ENCODE data around the gene MYO1D. TPM values are rescaled to one million over a fixed set of nuclear protein-coding genes. Genes with fewer than 3 reads are reported as not detected.

Gene MYO1D
- total RNA-seq, 4 donors from 2014 or later = 70.5 to 92.3 (median 72.7) TPM

GRCh38 chr17:32917842-32918241, 40.9 kb upstream of the MYO1D start:
- no peak for DNase-seq (ENCODE audit: low spot score in 2 of 2)
- Histone ChIP-seq H3K4me1 (peaks cover under 1% of the 10 kb centered on the region), H3K27me3 (no peaks in the 10 kb centered on the region), H3K36me3 (no peaks in the 10 kb centered on the region), H3K4me3 (no peak overlapping the region), H3K9me3 (no peaks in the 10 kb centered on the region), H3K27ac (no peak overlapping the region)
- TF ChIP-seq CTCF (IDR thresholded peaks at IDR 0.05) (no peak), POLR2AphosphoS5 (IDR thresholded peaks at IDR 0.05) (no peak), EP300 (IDR thresholded peaks at IDR 0.05) (no peak), POLR2A (IDR thresholded peaks at IDR 0.05) (no peak)
- 83% methylated on average over 5 of the region's 5 CpGs for WGBS

GRCh38 chr17:32917081-32917480, 40.2 kb upstream of the MYO1D start:
- no peak for TF ChIP-seq POLR2A (IDR thresholded peaks at IDR 0.05)
- no peak for TF ChIP-seq EP300 (IDR thresholded peaks at IDR 0.05)
- no peak for TF ChIP-seq POLR2AphosphoS5 (IDR thresholded peaks at IDR 0.05)
- no peak for TF ChIP-seq CTCF (IDR thresholded peaks at IDR 0.05)
- Histone ChIP-seq H3K27me3 (no peaks in the 10 kb centered on the region), H3K9me3 (no peaks in the 10 kb centered on the region), H3K4me1 (peaks cover 8% of the 10 kb centered on the region), H3K36me3 (no peaks in the 10 kb centered on the region), H3K27ac (no peak overlapping the region), H3K4me3 (no peak overlapping the region)
- no peak for DNase-seq (ENCODE audit: low spot score in 2 of 2)

- Histone ChIP-seq H3K4me3 (no peak overlapping the region), H3K27ac (no peak overlapping the region), H3K36me3 (no peaks in the 10 kb centered on the region), H3K4me1 (peaks cover 11% of the 10 kb centered on the region), H3K27me3 (no peaks in the 10 kb centered on the region), H3K9me3 (no peaks in the 10 kb centered on the region)
- no peak for DNase-seq (ENCODE audit: low spot score in 2 of 2)
- WGBS = 92% methylated on average over 3 of the region's 3 CpGs
- TF ChIP-seq POLR2AphosphoS5 (IDR thresholded peaks at IDR 0.05) (no peak), CTCF (IDR thresholded peaks at IDR 0.05) (no peak), POLR2A (IDR thresholded peaks at IDR 0.05) (no peak), EP300 (IDR thresholded peaks at IDR 0.05) (no peak)
Measured at GRCh38 chr17:32916134-32916533, 39.2 kb upstream of the MYO1D start.

- Histone ChIP-seq H3K9me3 (no peaks in the 10 kb centered on the region), H3K27ac (no peak overlapping the region), H3K27me3 (no peaks in the 10 kb centered on the region), H3K4me3 (no peak overlapping the region), H3K4me1 (peaks cover 11% of the 10 kb centered on the region), H3K36me3 (no peaks in the 10 kb centered on the region)
- WGBS = 67% methylated on average over 2 of the region's 2 CpGs
- TF ChIP-seq POLR2AphosphoS5 (IDR thresholded peaks at IDR 0.05) (no peak), POLR2A (IDR thresholded peaks at IDR 0.05) (no peak), CTCF (IDR thresholded peaks at IDR 0.05) (no peak), EP300 (IDR thresholded peaks at IDR 0.05) (no peak)
- no peak for DNase-seq (ENCODE audit: low spot score in 2 of 2)
Measured at GRCh38 chr17:32915245-32915644, 38.3 kb upstream of the MYO1D start.

GRCh38 chr17:32914181-32914580, 37.3 kb upstream of the MYO1D start:
- no peak overlapping the region for H3K4me3 ChIP-seq
- no peak for DNase-seq (ENCODE audit: low spot score in 2 of 2)
- H3K27me3 ChIP-seq = no peaks in the 10 kb centered on the region
- 89% methylated on average over 3 of the region's 3 CpGs for WGBS
- peaks cover 11% of the 10 kb centered on the region for H3K4me1 ChIP-seq
- H3K36me3 ChIP-seq = no peaks in the 10 kb centered on the region
- no peak overlapping the region for H3K27ac ChIP-seq
- H3K9me3 ChIP-seq = no peaks in the 10 kb centered on the region
- TF ChIP-seq POLR2A (IDR thresholded peaks at IDR 0.05) (no peak), CTCF (IDR thresholded peaks at IDR 0.05) (no peak), EP300 (IDR thresholded peaks at IDR 0.05) (no peak), POLR2AphosphoS5 (IDR thresholded peaks at IDR 0.05) (no peak)

Measured in suprapubic skin (tissue), 4 donors.